HG02943 (cell line): ENCODE measurements around the gene FOXO1.

Experiments used
- ATAC-seq: cut with Tn5 transposase; IDR thresholded peaks from one replicate; pipeline ENCODE4 v1.9.1; 2021; ENCODE audit warnings: mild to moderate bottlenecking, low read depth, moderate library complexity; ENCODE audit not compliant: unreplicated experiment

FOXO1 gene

DNA sequence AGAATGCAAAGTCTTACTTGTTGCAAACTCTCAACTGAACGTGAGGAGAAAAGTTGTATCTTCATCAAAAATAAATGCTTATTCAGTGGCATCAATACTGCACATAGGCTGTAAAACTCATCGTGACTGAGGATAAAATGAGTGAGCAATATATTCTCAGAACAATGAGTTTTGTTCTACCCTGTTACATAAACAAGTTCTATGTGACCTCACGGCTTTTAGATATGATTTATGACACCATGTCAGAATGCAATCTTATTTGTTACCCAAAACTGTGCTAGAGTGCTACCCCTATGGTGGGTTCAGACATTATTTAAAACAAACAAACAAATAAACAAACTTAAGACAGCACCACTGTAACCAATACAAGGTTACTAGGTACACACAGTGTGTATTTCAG is 55.4 kb downstream of the FOXO1 start:
- no peak for ATAC-seq

DNA sequence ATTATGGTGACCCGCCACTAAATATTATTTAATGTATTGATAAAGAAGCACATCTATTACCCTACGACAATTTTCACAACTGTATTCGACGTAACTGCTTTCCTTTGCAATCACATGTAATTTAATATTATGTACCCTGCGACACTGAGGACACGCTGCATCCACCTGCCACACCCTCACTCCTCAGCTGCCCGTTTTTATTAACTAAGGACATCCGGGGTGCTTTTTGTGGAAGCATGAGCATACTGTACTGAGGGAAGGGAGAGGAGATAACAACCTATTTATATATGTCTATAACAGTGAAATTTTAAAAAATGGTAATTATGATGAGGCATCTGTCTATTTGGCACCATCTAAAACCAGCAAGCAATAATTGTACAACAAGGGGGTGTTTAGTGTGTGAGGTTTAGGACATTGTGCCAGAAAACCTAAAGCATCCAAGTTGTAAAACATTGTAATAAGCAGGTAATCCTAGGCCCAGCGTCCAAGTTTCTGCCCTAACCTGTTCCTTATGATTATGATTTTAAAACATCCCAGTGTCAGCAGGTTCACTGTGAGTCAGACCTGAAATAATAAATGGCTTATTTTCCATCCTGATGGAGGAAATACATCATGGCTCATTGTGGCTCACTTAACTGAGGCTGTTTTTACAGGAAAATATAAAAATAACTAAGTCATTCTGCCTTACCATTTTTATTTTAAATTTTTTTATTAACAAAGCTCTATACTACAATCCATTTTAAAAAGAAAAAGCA is 56.3 kb downstream of the FOXO1 start:
- ATAC-seq = no peak

DNA sequence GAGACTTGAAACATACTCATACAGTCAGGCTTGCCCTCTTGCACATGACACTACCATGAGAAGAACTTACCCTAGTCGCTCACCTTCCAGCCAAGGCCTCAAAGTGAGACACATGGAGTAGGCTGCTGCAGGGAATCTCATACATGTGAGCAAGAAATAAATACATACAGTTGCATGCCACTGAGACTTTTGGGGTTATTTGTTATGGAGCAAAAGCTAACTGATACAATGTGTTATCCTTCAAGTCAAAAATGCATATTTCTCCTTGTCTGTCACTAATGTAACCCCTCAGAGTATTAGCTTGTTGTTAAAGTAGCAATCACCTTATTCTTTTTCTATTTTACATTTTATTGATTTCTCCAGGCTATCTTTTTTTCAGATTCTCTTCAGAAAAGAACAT is 58.1 kb downstream of the FOXO1 start:
- ATAC-seq = no peak

DNA sequence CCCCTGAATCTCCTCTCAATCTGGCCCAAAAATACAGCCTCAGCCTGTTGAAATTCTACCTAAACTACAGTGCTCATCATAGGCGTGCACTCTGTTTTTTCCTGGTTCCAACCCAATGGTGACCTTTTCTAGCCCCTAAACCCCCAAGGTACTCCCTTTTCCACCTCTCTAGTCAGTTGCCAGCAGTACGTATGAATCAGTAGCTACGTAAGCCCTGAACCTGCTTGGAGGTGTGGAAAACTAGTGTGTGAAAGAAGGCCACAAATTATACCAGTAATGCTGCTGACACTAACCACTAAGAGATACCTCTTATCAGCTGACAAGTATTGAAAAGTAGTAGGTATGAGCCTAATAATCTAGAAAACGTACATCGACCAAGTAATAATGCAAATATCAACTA is 60.9 kb downstream of the FOXO1 start:
- ATAC-seq = no peak

DNA sequence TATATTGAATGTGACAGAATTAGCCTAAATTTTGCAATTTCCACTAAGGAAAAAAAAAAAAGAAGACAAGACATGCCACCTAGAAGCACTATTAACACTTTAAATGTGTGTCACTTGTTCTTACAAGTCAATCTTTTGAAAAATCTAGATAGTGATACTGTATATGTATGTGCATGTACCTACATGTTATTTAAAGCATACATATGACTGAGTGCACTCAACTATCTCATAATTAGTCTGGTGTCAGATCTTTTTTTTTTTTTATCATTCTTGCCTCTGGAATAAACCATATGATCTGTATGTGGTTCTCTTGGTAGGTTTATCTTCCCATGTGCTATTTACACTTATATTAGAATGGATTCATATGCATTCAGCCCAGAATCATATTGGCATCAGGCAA is 62.3 kb downstream of the FOXO1 start:
- ATAC-seq = no peak

DNA sequence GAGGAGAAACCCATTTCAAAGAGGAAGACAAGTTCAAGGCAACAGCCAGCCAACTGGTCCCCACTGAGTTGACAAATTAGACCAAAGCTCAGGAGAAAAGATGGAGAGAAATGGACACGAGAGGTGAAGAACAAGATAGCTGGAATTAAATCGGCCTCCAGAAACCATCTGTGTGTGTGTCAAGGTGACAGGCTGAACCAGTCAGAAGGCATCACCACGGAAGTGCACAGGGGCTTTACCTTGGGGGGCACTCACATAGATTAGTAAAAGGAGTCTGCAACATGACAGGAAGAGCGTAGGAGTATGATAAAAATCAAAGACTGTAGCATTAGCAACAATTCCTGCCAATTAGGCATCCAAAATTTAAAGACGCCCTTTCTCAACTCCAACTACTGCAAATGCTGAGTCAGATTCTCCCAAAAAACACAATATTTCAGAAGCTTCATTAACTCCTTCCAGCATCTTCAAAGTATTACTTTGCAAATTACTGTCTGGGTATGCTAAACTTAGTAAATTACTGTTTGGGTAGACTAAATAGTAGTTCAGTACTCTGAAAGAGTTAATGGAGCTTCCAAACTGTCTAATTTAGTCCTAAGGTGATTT is 66.2 kb downstream of the FOXO1 start:
- no peak for ATAC-seq

DNA sequence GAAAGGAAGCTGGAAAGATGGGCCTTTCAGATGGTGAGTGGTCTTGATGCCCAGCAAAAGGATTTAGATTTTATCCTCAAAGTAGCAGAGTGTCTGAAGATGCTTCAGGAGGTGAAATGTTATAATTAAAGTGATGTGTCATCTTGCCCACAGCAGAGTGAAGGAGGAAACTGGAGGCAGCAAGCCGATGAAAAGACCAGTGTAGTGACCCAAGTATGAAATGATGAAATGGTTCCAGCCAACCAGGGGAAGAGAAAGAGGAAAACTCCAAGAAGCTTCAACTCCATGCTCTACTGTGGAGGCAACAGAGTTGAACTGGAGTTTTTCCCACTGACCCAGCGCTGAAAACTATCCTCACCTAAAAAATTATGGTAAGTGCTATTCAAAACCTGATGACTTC is 66.7 kb downstream of the FOXO1 start:
- no peak for ATAC-seq

DNA sequence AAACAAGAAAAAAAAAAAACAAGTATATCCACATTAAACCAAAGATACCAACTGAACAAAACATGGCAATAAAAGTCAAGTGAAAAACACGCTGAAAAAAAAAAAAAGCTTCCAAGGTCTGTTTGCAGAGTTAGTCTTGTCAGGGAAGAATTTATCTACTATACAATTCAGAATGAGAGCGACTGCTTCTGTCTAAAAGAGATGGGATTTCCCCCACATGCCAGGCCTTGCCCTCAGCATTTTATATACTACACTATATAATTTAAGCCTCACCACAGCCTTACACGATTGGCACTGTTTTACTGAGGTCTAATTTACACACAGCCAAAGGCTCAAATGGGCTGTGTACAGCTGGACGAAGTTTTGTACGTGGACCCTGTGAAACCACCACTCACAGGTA is 67.3 kb downstream of the FOXO1 start:
- no peak for ATAC-seq

DNA sequence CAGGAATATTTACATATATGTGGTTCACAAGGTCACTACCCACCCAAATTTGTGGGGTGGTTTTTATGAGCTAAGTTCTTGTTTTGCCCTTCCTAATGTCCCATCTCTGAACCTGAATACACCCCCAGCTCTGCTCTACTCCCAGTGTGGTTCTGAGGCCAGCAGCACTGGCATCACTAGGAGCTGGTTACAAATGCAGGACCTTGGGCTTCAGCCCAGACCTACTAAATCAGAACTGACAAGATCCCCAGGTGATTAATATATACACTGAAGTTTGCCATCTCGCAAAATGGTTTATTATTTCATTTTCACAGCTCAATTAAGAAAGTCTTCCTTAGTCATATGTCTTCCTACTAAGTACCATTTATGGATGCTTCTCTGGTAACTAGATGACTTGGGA is 67.9 kb downstream of the FOXO1 start:
- ATAC-seq = no peak

DNA sequence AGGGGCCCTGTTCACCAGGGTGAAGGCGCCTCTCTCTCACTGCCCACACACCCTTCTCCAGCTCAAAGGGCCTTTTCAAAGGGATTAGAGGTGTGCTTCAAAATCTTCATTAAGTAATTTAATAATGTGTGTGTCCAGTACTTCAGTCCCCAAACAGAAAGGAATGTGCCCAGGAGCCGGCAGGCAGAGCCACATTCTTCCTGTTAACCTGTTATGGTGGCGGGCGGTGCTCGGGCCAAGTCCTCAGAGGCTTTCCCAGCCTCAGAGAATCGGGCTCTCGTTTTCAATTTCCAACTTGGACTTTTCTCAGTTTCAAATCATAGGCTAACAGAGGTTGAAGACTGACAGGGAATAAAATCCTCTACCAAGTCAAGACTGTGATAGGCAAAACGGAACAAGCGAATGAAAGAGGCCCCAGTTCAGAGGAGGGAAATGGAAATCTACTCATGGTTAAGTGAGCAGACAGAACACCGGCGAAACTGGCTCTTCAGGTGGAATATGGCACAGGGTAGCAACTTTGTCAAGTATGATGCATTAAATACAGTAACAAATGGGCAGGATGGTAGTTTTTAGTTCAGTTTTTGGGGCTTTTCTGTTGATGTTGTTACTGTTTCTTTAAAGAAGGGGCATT is 68.6 kb downstream of the FOXO1 start:
- no peak for ATAC-seq

DNA sequence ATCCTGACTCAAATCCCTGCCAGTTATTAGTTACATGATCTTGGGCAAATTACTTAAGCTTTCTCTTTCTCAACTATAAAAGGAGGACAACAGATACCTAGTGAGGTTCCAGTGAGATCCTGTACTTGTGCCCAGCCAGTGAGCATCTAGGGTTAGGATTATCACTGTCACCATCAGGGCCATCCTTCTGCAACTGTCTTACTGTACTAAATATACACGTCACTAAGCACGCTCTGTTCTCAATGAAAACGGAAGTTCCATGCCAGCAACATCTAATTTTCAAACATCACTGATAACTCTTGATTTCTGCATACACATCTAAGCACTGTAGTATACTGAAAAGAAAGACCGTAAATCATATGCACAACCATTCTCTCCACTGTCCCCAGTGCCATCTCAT is 70.0 kb downstream of the FOXO1 start:
- no peak for ATAC-seq

DNA sequence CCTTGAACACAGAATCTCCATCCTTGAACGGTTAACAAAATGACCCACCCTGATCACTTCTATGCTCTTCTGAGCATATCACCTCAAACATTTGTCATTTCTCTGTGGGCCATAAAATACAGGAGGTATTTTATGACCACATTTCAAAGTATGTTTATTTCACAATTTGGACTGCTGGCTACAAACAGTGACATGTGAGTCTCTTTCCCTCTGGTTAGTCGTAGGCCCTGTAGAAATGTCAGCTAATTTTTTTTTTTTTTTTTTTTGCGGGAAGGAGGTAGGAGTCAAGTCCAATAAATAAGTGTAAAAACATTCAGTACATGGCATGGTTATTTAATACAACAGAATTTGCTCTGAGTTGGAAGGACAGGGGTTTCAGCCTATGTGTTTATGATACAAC is 70.7 kb downstream of the FOXO1 start:
- ATAC-seq = no peak

DNA sequence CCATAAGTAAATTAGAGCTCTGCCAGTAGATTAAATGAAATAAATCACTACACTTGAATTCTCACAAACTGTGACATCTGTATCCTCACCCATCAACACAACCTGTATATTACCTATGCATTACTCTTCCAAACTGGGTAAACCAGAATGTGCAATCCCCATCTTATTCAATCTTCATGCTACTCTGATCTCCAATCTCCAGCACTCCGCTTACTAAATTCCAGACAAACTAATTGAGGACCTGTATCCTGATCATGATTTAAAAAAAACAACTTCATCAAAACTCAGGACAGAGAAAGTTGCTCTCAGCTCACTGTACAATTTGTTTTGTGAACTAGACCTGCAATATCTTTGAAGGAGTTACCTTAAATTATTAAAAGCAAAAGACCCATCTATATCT is 74.4 kb downstream of the FOXO1 start:
- ATAC-seq = no peak

DNA sequence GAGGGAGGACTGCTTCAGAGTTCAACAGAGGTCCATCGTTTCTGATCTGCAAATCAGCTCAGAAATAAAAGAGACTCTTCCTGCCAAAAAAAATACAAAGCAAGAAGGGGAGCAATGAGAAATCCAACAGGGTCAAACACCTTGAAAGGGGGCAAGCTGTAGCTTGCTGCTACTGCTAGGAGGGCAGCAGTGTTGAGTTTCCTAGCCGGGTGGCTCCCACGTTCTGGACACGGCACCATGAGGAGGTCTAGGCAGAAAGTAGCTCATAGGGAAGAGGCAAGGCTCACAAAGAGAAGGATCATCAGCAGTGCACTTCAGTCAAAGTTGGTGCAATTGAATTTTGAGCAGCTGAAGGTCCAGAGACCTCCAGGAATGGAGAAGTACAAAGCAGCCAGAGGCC is 75.3 kb downstream of the FOXO1 start:
- ATAC-seq = no peak

DNA sequence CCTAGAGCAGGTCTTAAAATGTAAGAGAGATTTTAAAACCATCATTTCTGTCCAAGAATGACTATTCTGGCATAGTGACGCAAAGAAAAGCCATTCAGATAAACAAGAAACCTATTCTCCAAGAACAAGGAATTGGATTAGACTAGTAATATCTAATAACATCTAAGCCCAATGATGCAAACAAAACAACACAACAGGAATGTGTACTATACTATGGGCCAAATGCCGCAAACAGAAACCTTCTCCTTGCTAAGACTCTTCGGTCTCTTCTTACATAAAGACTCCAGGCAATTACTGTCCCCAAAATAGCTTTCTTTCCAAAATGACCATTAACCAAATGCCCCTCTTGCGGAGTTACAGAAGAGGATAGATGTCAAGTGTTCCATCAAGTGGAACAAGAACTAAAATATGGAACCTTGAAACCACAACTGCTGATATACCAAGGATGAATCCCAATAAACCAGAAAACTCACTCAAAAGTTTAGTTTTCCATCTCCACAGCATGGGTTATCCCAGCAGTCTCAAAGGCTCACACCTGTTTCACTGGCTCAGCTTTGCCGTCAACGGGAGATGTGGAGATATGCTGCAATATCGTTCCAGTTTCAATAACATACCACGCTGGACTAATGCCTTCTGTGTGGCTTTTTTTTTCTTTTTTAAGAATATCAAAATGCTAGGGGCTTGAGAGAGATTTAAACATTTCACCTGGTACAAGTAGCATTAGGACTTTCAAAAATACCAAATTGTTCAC is 76.2 kb downstream of the FOXO1 start:
- no peak for ATAC-seq

DNA sequence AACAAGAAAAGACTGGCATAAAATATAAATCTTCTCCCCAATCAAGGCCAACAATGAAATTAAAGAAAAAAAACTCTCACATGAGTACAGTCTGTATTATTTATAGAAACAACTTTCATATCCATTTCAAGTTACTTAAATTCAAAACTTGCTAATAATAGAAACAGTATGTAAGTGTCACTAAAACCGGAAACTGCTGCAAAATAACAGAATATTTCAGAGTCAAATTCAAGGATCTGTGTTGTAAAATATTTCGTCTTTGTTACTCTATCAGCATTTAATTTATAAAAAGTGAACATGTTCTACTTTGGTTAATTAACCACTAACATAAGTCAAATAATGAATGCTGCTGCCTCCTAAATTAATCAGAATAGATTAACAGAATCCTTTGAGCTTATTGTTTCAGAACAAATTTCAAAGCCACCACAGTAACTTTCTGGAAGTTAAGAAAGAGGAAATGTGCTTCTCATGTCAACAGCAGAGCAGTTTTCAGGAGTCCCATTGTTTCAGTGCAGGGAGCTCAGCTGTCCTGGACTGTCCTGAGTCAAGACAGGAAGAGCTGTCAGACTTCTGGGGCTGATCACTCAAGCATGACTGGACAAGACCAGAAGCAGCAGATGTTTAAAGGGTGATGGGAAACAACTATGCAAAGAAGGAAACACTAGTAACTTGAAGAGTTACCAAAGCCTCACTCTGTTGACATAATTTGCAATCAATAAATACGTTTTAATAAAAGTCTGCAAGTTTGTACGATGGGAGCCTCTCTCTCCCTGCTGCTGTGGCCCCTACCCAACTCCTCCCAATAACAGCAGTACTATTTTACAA is 76.9 kb downstream of the FOXO1 start:
- peak; percentile 80 for ATAC-seq

DNA sequence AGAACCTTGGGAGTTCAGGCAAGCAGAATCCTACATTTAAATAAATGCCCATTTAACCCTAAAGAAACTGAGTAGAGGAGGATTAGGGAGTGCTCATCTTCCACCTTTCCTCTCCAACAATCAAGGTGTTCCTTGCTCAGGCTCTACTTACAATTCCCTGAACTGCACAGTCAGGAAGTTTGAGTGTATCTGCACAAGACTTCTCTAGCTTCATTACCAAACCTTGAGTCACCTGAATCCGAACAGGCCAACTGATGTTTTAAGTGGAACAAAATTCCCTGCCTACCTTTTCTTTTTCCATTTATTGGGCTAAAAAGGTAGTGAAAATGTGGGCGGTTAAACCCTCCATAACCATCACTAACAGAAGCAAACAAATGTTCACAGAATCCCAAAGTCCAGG is 78.3 kb downstream of the FOXO1 start:
- ATAC-seq = no peak

DNA sequence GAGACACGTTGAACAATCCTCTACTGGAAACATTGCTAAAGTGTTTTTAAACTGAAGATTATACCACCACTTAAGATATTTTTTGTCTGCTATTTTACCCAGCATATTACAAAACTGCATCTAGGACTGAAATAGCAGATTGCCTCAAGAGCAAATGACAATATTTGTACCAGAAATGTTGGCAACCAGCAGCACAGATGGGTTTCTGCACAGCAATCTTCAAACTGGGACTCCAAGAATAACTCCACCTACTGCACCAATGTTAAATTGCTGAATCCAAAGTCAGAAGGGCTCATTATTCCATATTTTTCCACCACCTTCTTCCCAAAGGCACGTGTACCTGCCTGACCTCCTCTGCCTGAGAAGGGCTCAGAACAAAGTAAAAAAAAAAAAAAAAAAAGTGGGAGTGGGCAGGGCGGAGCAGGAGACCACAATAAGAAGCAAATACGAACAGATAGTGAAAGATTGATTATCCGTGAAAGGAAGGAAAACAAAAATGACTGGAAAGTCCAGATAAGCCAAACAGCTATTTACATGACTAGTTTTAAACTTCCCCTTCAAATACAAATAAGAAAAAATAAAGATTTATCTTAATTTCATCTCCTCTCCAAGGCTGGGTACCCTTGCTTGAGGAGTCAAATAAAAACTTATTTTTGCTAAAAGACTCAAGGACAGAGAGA is 79.4 kb downstream of the FOXO1 start:
- no peak for ATAC-seq

DNA sequence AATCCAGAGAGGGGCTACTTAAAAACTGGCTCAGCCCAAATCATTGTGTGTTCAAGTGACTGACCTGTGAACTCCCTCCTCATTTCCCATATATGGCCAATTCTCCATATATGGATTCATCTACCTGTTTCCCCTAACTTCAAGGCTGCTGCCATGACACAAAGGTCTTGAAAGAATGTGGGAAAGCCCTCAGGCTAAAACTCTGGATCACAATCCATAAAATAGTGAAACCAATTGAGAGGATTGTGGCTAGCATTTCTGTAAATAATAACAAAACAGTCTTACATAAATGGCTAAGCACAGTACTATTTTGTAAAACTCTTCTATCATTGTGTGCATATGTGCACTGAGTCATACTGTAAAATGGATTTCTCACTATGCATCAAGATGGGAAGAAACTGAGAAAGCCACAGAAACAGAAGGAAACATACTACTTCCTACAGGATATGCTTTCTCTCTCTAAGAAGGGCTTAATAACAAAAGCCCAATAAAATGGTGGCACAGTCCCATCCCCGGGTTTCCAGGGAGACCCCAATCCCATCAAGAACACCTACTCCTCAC is 80.5 kb downstream of the FOXO1 start:
- ATAC-seq = no peak

DNA sequence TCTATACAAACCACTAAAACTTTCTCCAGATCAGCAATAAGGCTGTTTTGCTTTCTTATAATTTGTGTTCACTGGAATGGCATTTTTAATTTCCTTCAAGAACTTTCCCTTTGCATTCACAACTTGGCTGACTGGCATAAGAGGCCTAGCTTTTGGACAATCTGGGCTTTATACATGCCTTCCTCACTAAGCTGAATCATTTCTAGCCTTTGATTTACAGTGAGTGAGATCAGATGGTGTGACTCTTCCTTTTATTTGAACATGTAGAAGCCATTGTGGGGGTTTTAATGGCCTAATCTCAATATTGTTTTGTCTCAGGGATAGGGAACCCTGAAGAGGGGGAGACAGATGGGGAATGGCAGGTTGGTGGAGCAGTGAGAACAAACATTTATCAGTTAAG is 82.7 kb downstream of the FOXO1 start:
- no peak for ATAC-seq
